ENCODE results near the gene AP4E1. TPM values are rescaled to one million over a fixed set of nuclear protein-coding genes. Genes with fewer than 3 reads are reported as not detected.

The AP4E1 gene
- total RNA-seq, 2 experiments from 2014 or later: 7.6 to 14.8 TPM

- Histone ChIP-seq H3K4me3 (ENCODE audit: low read depth, low read length, poor library complexity, severe bottlenecking) (no peak overlapping the region), H3K4me1 (ENCODE audit: insufficient read depth, low read length, poor library complexity, severe bottlenecking) (no peaks in the 10 kb centered on the region), H3K79me2 (ENCODE audit: insufficient read depth, low read depth, low read length) (no peaks in the 10 kb centered on the region), H2AFZ (ENCODE audit: low read length) (no peak overlapping the region), H3K36me3 (ENCODE audit: insufficient read depth, low read length) (no peaks in the 10 kb centered on the region), H3K4me2 (ENCODE audit: low read length) (no peak overlapping the region), H4K20me1 (ENCODE audit: insufficient read depth, low read length) (no peaks in the 10 kb centered on the region), H3K9me3 (ENCODE audit: low read length) (no peaks in the 10 kb centered on the region), H3K9me2 (ENCODE audit: insufficient read depth, low read length) (no peaks in the 10 kb centered on the region), H3K27ac (ENCODE audit: low read depth, low read length, poor library complexity, severe bottlenecking) (no peak overlapping the region)
- POLR2A ChIA-PET: interaction anchor here (0.9 kb wide), 1 partner anchor 23 kb away, joined by 3 read pairs; no protein-coding TSS in a partner anchor
- CTCF ChIA-PET (ENCODE audit: unreplicated experiment): no interaction called here
- TF ChIP-seq, protein P1, sequence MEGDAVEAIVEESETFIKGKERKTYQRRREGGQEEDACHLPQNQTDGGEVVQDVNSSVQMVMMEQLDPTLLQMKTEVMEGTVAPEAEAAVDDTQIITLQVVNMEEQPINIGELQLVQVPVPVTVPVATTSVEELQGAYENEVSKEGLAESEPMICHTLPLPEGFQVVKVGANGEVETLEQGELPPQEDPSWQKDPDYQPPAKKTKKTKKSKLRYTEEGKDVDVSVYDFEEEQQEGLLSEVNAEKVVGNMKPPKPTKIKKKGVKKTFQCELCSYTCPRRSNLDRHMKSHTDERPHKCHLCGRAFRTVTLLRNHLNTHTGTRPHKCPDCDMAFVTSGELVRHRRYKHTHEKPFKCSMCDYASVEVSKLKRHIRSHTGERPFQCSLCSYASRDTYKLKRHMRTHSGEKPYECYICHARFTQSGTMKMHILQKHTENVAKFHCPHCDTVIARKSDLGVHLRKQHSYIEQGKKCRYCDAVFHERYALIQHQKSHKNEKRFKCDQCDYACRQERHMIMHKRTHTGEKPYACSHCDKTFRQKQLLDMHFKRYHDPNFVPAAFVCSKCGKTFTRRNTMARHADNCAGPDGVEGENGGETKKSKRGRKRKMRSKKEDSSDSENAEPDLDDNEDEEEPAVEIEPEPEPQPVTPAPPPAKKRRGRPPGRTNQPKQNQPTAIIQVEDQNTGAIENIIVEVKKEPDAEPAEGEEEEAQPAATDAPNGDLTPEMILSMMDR (conservative IDR thresholded peaks at IDR 0.05; ENCODE audit: low read length): no peak
- TF ChIP-seq EZH2phosphoT487 (IDR thresholded peaks at IDR 0.05; ENCODE audit: borderline replicate concordance, low read depth, low read length): no peak
- BruUV-seq (replicated peaks): no TSS peak
- DNase-seq (ENCODE audit: low spot score): no peak
- intact Hi-C loops (cut with micrococcal nuclease; ENCODE audit: unreplicated experiment): no loop called here
Observed at GRCh38 chr15:51054535-51054934, 146.1 kb downstream of the AP4E1 start.

Other genes starting within 250 kb of the AP4E1 start
- gene TRPM7, start 221.9 kb upstream of the AP4E1 start, total RNA-seq (2014; rRNA removed; shearing (Covaris generic)): 49.3 and 50.0 TPM in 2 replicates
- 59.7 and 64.0 TPM in 2 replicates for gene TRPM7, start 221.9 kb upstream of the AP4E1 start, total RNA-seq (2022)
- 15.0 and 24.6 TPM in 2 replicates for gene SPPL2A, start 143.0 kb upstream of the AP4E1 start, total RNA-seq (2014; rRNA removed; shearing (Covaris generic))
- gene SPPL2A, start 143.0 kb upstream of the AP4E1 start, total RNA-seq (2022): 41.6 and 49.7 TPM in 2 replicates
- gene TNFAIP8L3, start 186.2 kb downstream of the AP4E1 start, total RNA-seq (2014; rRNA removed; shearing (Covaris generic)): not detected in 2 replicates
- gene TNFAIP8L3, start 186.2 kb downstream of the AP4E1 start, total RNA-seq (2022): not detected in 2 replicates

All from OCI-LY7 (cell line).